K562 (cell line): ENCODE results near the gene NTM. TPM values are rescaled to one million over a fixed set of nuclear protein-coding genes. Genes with fewer than 3 reads are reported as not detected.

Experiments
- ATAC-seq: fragments of 200-7000 bp; cut with Tn5 transposase; 3 replicates; pipeline ENCODE4 v1.9.1; 2020; ENCODE audit warnings: moderate library complexity
- BruUV-seq: library from RNA; stranded (reverse); fragments of 400-500 nt; replicated peaks from 2 replicates; lab custom pipeline; 2021; lab: Mats Ljungman, UMichigan
- CTCF ChIA-PET: fragments of 300-600 bp; formaldehyde crosslinking; extraction: SDS; loops from one replicate; lab custom pipeline; 2021; ENCODE audit warnings: low intra/inter-chr PET ratio; lab: Yijun Ruan, JAX
- POLR2A ChIA-PET: fragments of 300-600, 350-650 bp; sonication (Branson Sonifier 250); formaldehyde crosslinking; extraction: SDS; loops from one replicate; lab custom pipeline; 2021; ENCODE audit warnings: antibody characterized with exemption, inconsistent platforms; lab: Yijun Ruan, JAX
- DNase-seq, 4 experiments: peaks; one replicate each; pipeline versions ENCODE4 v3.0.0 to v3.0.0-alpha.2; 2011 to 2018; ENCODE audit warnings: low spot score in 3 of 4, mixed read lengths in 3 of 4; ENCODE audit errors: extremely low read depth in 1 of 4
- FAIRE-seq: peaks from 2 replicates; lab custom pipeline; 2011; peaks lifted over from hg19 to GRCh38; lab: Jason Lieb, UNC
- H2AFZ ChIP-seq: 2 replicates; pipeline ENCODE4 v1.6.0; 2011; ENCODE audit warnings: low read depth, low read length, control low read depth, inconsistent platforms
- H3K27ac ChIP-seq: fragments of 200-600 bp; 3 replicates; pipeline ENCODE4 v1.8.0; 2011; ENCODE audit warnings: low read depth, mild to moderate bottlenecking, control low read depth, inconsistent platforms, low read length, moderate library complexity, mixed read lengths; ENCODE audit errors: extremely low read depth
- H3K27me3 ChIP-seq, 2 experiments: fragments of 300-600 bp in 1 of 2; 2 replicates in 1 of 2; 3 replicates in 1 of 2; pipeline versions ENCODE4 v1.6.0 to v1.8.0; 2011; ENCODE audit warnings: inconsistent platforms in 2 of 2, low read length in 2 of 2, mild to moderate bottlenecking in 1 of 2, mixed read lengths in 1 of 2, moderate library complexity in 1 of 2; ENCODE audit not compliant: control insufficient read depth in 2 of 2, insufficient read depth in 2 of 2
- H3K36me3 ChIP-seq: fragments of 300-600 bp; 3 replicates; pipeline ENCODE4 v1.8.0; 2011; ENCODE audit warnings: mild to moderate bottlenecking, low read length, inconsistent platforms; ENCODE audit not compliant: control insufficient read depth, insufficient read depth
- H3K4me1 ChIP-seq, 2 experiments: fragments of 200-600 bp in 1 of 2; replicated peaks in 1 of 2; 2 replicates in 1 of 2; 3 replicates in 1 of 2; pipeline versions ENCODE4 v1.5.1 to v1.8.0; 2011; ENCODE audit warnings: inconsistent platforms in 2 of 2, low read length in 2 of 2, mild to moderate bottlenecking in 1 of 2, mixed read lengths in 1 of 2, moderate library complexity in 1 of 2; ENCODE audit not compliant: control insufficient read depth in 2 of 2, insufficient read depth in 2 of 2
- H3K4me2 ChIP-seq: 2 replicates; pipeline ENCODE4 v1.6.1; 2011; ENCODE audit warnings: low read length, control low read depth, inconsistent platforms, mixed read lengths; ENCODE audit not compliant: insufficient read depth
- H3K4me3 ChIP-seq: fragments of 200-600 bp; sonication (generic), shearing (Covaris generic); 2 replicates; pipeline ENCODE4 v1.5.1; 2016; ENCODE audit warnings: control low read depth, inconsistent platforms
- H3K79me2 ChIP-seq: fragments of 200-600 bp; 3 replicates; pipeline ENCODE4 v1.8.0; 2011; ENCODE audit warnings: low read length, inconsistent platforms; ENCODE audit not compliant: control insufficient read depth, insufficient read depth
- H3K9ac ChIP-seq, 2 experiments: 2 replicates each; pipeline versions ENCODE4 v1.6.0 to v1.6.1; 2011; ENCODE audit warnings: low read depth in 2 of 2, low read length in 2 of 2, control low read depth in 1 of 2, inconsistent platforms in 1 of 2, mild to moderate bottlenecking in 1 of 2, mixed read lengths in 1 of 2; ENCODE audit not compliant: insufficient read depth in 1 of 2
- H3K9me1 ChIP-seq: one replicate; pipeline ENCODE4 v1.6.0; 2011; ENCODE audit warnings: inconsistent platforms, mild to moderate bottlenecking, low read length, moderate library complexity; ENCODE audit not compliant: control insufficient read depth, insufficient read depth
- H3K9me3 ChIP-seq: replicated peaks from 2 replicates; pipeline ENCODE4 v1.5.1; 2011; ENCODE audit warnings: low read depth, low read length, inconsistent platforms; ENCODE audit not compliant: control insufficient read depth, insufficient read depth
- H4K20me1 ChIP-seq: replicated peaks from 2 replicates; pipeline ENCODE4 v1.6.1; 2011; ENCODE audit warnings: low read length, inconsistent platforms, mixed read lengths; ENCODE audit not compliant: control insufficient read depth, insufficient read depth
- ATF2 ChIP-seq: sonication (generic); formaldehyde crosslinking; IDR thresholded peaks from 2 replicates; pipeline ENCODE4 v1.8.1; 2022; ENCODE audit warnings: missing genetic modification reagents
- CBX1 ChIP-seq: sonication (generic); IDR thresholded peaks from 2 replicates; pipeline ENCODE4 v1.6.1; 2016; ENCODE audit warnings: antibody characterized with exemption, low read depth, mild to moderate bottlenecking
- EGR1 ChIP-seq: fragments of 450-650 bp; conservative IDR thresholded peaks from 2 replicates; pipeline ENCODE4 v1.6.1; 2017; ENCODE audit warnings: mild to moderate bottlenecking
- ELK1 ChIP-seq: sonication (generic); formaldehyde crosslinking; IDR thresholded peaks from 2 replicates; pipeline ENCODE4 v1.8.1; 2022; ENCODE audit warnings: missing genetic modification reagents
- EWSR1 ChIP-seq: fragments of 450-650 bp; IDR thresholded peaks from 2 replicates; pipeline ENCODE4 v1.6.1; 2018; ENCODE audit warnings: borderline replicate concordance, mild to moderate bottlenecking, low read depth, moderate library complexity; ENCODE audit not compliant: partially characterized antibody
- GABPA ChIP-seq: fragments of 200-800 bp; sonication (Bioruptor generic); conservative IDR thresholded peaks from 2 replicates; pipeline ENCODE4 v1.6.1; 2016; ENCODE audit warnings: low read depth, missing genetic modification characterization, missing compliant biosample characterization
- HNRNPLL ChIP-seq: fragments of 200-400 bp; formaldehyde crosslinking; IDR thresholded peaks from 2 replicates; pipeline ENCODE4 v1.6.1; 2017; ENCODE audit warnings: low read length, low read depth, mild to moderate bottlenecking; ENCODE audit not compliant: poor library complexity, severe bottlenecking
- KAT7 ChIP-seq: sonication (generic); formaldehyde crosslinking; IDR thresholded peaks from 2 replicates; pipeline ENCODE4 v1.8.0; 2022; ENCODE audit warnings: missing genetic modification reagents, mild to moderate bottlenecking, borderline replicate concordance
- LCOR ChIP-seq: sonication (generic); formaldehyde crosslinking; IDR thresholded peaks from 2 replicates; pipeline ENCODE4 v1.8.0; 2022; ENCODE audit warnings: mild to moderate bottlenecking, missing genetic modification reagents
- NCOR1 ChIP-seq: fragments of 450-650 bp; IDR thresholded peaks from 2 replicates; pipeline ENCODE4 v1.6.1; 2016; ENCODE audit warnings: mild to moderate bottlenecking, moderate library complexity
- NFE2 ChIP-seq: IDR thresholded peaks from 2 replicates; pipeline ENCODE4 v1.6.1; 2014; ENCODE audit warnings: antibody characterized with exemption, low read depth
- SRF ChIP-seq, 2 experiments: fragments of 250-450, 450-650 bp in 1 of 2; sonication (Bioruptor Pico) in 1 of 2; sonication (generic) in 1 of 2; formaldehyde crosslinking; IDR thresholded peaks; 2 replicates each; pipeline versions ENCODE4 v1.5.0 to v1.5.1; 2020 to 2022; ENCODE audit warnings: mild to moderate bottlenecking in 1 of 2, missing genetic modification reagents in 1 of 2
- TBP ChIP-seq: optimal IDR thresholded peaks from 2 replicates; pipeline ENCODE3; 2011; ENCODE audit warnings: low read depth, low read length, improper control_type of control experiment
- ZNF217 ChIP-seq: sonication (generic); formaldehyde crosslinking; IDR thresholded peaks from 2 replicates; pipeline ENCODE4 v1.8.0; 2022; ENCODE audit warnings: mild to moderate bottlenecking, missing genetic modification reagents
- ZNF436 ChIP-seq: fragments of 250-450, 450-650 bp; sonication (Bioruptor Pico); formaldehyde crosslinking; IDR thresholded peaks from 2 replicates; pipeline ENCODE4 v1.7.0; 2020; ENCODE audit warnings: mild to moderate bottlenecking
- ZNF75A ChIP-seq: fragments of 450-650 bp; formaldehyde crosslinking; IDR thresholded peaks from 2 replicates; pipeline ENCODE4 v1.4.0; 2020; ENCODE audit warnings: mild to moderate bottlenecking
- WGBS: fragments of 100-300 bp; shearing (Covaris generic); methylation state at CpG from one replicate; pipeline ENCODE4 v1.1.6; 2016; ENCODE audit warnings: low coverage, mixed read lengths; ENCODE audit not compliant: insufficient coverage; ENCODE audit errors: missing lambda C conversion rate; 5-methylcytosine and 5-hydroxymethylcytosine counted together
- in situ Hi-C: fragments of 300-500 bp; cut with MboI; formaldehyde crosslinking; loops from 4 replicates; pipeline ENCODE4 v1.15.0; 2018; ENCODE audit warnings: inconsistent platforms, mixed read lengths
- intact Hi-C: fragments of 100-400 bp; cut with micrococcal nuclease; formaldehyde crosslinking; loops from 2 replicates; pipeline ENCODE4 v1.14.2; 2022
- polyA plus RNA-seq, 8 experiments: library from polyadenylated mRNA; depleted of rRNA in 4 of 8; stranded (reverse) in 5 of 8; unstranded in 3 of 8; fragments of >200 nt; fragmentation: Nextera tagmentation in 2 of 8; fragmentation: Illumina TruSeq in 1 of 8; extraction: Ambion mirVana in 2 of 8; extraction: Trizol in 1 of 8; gene quantifications; 2 replicates each; pipeline versions ENCODE4 v1.2.1 to v1.2.3, GENCODE V29; 2011 to 2014; ENCODE audit warnings: inconsistent platforms in 1 of 8, missing spikeins in 1 of 8
- total RNA-seq, 7 experiments: library from RNA; depleted of rRNA in 6 of 7; stranded (reverse); fragments of >200 nt in 6 of 7; fragmentation: Illumina TruSeq in 2 of 7; extraction: Trizol in 2 of 7; gene quantifications; 2 replicates each; pipeline versions ENCODE4 v1.2.1 to v1.2.3, GENCODE V29; 2011 to 2021; ENCODE audit warnings: low replicate concordance in 1 of 7
- TF ChIP-seq, protein P1 (sequence below): fragments of 450-650 bp; conservative IDR thresholded peaks from 2 replicates; pipeline ENCODE4 v1.6.1; 2016; ENCODE audit warnings: missing genetic modification characterization, low read depth, mild to moderate bottlenecking, control low read depth, missing compliant biosample characterization
- TF ChIP-seq, protein P2 (sequence below): fragments of 250-450 bp; sonication (Bioruptor Pico); IDR thresholded peaks from 2 replicates; pipeline ENCODE4 v1.5.0; 2021

The NTM gene
- total and polyA plus RNA-seq, 9 of the 15 experiments (the other 6 are each of a cell fraction or from before 2014, with no cell fraction given), result not detected

DNA sequence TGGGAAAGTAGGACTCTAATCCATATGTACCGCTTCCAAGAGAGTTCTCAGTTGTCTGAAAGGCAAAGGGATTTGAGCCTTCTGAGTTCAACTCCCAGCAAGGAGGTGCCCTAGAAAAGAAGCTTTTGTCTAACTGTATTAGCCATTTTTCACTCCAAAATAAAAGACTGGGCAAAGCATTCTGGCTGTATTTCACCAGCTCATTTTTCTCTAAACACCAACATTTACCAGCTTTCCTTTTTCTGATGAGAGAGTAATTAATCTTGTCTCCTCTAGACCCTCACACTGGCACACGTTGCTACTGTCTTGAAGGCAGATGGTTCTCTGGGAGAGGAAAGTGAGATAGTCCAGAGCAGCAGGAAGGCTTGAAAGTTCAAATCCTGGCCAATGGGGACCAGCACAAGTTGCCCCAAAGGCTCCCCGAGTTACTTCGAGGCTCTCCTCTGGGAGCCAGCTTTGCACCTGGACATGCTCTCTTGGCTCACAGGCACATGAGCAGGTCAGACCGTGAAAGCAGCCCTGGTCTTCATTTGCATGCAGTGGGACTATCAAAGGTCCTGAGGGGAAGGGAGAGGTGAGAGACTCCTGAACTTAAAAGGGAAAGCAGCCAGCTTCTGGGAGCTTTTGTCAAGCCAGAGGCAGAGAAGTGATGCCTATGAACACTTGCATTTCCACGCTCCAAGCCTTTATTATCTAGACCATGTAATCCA is 100.0 kb downstream of the NTM start (continued):
- TF ChIP-seq ELK1 (CRISPR knock-in tag) (no peak), ZNF75A (no peak), GABPA (no peak), KAT7 (no peak), EGR1 (no peak)
- TF ChIP-seq, protein P1, sequence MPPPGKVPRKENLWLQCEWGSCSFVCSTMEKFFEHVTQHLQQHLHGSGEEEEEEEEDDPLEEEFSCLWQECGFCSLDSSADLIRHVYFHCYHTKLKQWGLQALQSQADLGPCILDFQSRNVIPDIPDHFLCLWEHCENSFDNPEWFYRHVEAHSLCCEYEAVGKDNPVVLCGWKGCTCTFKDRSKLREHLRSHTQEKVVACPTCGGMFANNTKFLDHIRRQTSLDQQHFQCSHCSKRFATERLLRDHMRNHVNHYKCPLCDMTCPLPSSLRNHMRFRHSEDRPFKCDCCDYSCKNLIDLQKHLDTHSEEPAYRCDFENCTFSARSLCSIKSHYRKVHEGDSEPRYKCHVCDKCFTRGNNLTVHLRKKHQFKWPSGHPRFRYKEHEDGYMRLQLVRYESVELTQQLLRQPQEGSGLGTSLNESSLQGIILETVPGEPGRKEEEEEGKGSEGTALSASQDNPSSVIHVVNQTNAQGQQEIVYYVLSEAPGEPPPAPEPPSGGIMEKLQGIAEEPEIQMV (tag), result no peak

- in situ Hi-C loops, result no loop called here
- Histone ChIP-seq H3K79me2 (no peaks in the 10 kb centered on the region), H3K4me2 (no peak overlapping the region), H3K9me1 (no peaks in the 10 kb centered on the region), H3K4me3 (no peak overlapping the region), H3K36me3 (no peaks in the 10 kb centered on the region), H3K27ac (no peak overlapping the region), H2AFZ (no peak overlapping the region), H3K4me1 (no peaks in the 10 kb centered on the region), H3K9me3 (no peaks in the 10 kb centered on the region), H3K27me3 (no peaks in the 10 kb centered on the region), H4K20me1 (no peaks in the 10 kb centered on the region; the same call in 1 of the 2 replicates), H3K9ac (no peak overlapping the region)
- ChIA-PET POLR2A (no interaction called here), CTCF (no interaction called here)
- ATAC-seq, result no peak
- FAIRE-seq, result no peak
- DNase-seq, result no peak
- 0% methylated on average over 3 of the region's 3 CpGs for whole genome bisulfite sequencing
- no TSS peak for BruUV-seq
- intact Hi-C loops, result no loop called here
- TF ChIP-seq LCOR (no peak), NCOR1 (no peak), NFE2 (no peak), ZNF217 (CRISPR knock-in tag) (no peak), ZNF436 (CRISPR knock-in tag) (no peak), EWSR1 (no peak), CBX1 (no peak), TBP (no peak), ATF2 (no peak), SRF (CRISPR knock-in tag; IDR thresholded peaks at IDR 0.05) (no peak), HNRNPLL (no peak)
- TF ChIP-seq, protein P2, sequence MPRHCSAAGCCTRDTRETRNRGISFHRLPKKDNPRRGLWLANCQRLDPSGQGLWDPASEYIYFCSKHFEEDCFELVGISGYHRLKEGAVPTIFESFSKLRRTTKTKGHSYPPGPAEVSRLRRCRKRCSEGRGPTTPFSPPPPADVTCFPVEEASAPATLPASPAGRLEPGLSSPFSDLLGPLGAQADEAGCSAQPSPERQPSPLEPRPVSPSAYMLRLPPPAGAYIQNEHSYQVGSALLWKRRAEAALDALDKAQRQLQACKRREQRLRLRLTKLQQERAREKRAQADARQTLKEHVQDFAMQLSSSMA (CRISPR knock-in tag), result no peak
Observed at GRCh38 chr11:131471976-131472375, 101.6 kb downstream of the NTM start.
